ENCODE measurements around the gene RCOR1.

GRCh38 chr14:102590667-102591099, 1.8 kb upstream of the RCOR1 start:
- TF ChIP-seq CTCF (IDR thresholded peaks at IDR 0.05) (peak in 3 of 4 experiments; percentile 18 to 37 (median 20)), POLR2AphosphoS5 (IDR thresholded peaks at IDR 0.05) (no peak)
